Measurements from ENCODE around the gene FLII. TPM values are rescaled to one million over a fixed set of nuclear protein-coding genes. Genes with fewer than 3 reads are reported as not detected.

FLII gene
- total and polyA plus RNA-seq, 2 of the 13 experiments (the other 11 are each of a cell fraction or from before 2014, with no cell fraction given): 130 to 303 TPM

DNA sequence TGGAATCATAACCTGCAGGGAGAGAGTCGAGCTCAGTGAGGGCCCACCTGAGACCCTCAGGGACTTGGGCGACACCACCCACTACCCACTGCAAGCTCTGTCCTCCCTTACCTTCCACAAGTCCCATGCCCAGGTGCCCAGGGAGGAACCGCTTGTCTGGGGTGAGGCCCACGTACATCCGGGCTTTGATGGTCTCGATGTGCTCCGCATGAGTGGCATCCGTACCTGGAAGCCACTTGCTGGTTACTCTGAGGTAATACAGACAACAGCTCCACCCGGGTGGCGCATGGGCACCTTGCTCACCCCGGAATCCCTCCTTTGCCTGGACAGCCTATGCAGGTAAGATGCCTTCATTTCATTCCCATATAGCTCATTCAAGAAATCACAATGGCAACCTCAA, 26.8 kb upstream of the FLII start:
- CTCF ChIA-PET (ENCODE audit: low intra/inter-chr PET ratio, low total read pairs): no interaction called here
- FAIRE-seq (no peak), DNase-seq (ENCODE audit: low spot score) (no peak), ATAC-seq (no peak)
- no TSS peak for BruUV-seq (replicated peaks)
- Histone ChIP-seq H3K79me2 (ENCODE audit: insufficient read depth, low read length) (no peaks in the 10 kb centered on the region), H3K9me3 (ENCODE audit: low read length) (no peaks in the 10 kb centered on the region), H3K27ac (ENCODE audit: extremely low read length, insufficient read depth, low read length) (no peak overlapping the region), H3K4me3 (replicated peaks in 1 of 3; ENCODE audit: insufficient read depth in 1 of 3, low read depth in 2 of 3, low read length in 3 of 3) (no peak overlapping the region), H2AFZ (ENCODE audit: low read length) (no peak overlapping the region), H3K9ac (ENCODE audit: insufficient read depth, low read depth, low read length) (no peak overlapping the region), H3K36me3 (replicated peaks in 1 of 2; ENCODE audit: control insufficient read depth in 1 of 2, insufficient read depth in 2 of 2, low read length in 2 of 2) (peaks cover 38 to 75% of the 10 kb centered on the region in 2 experiments), H3K4me1 (ENCODE audit: insufficient read depth, low read length) (no peaks in the 10 kb centered on the region), H4K20me1 (ENCODE audit: insufficient read depth, low read length) (no peaks in the 10 kb centered on the region), H3K27me3 (ENCODE audit: control insufficient read depth in 1 of 2, insufficient read depth in 2 of 2, low read length in 2 of 2) (no peaks in the 10 kb centered on the region), H3K4me2 (ENCODE audit: low read depth, low read length) (no peak overlapping the region)
- in situ Hi-C loops (cut with HindIII; ENCODE audit: extremely low pct_ligation_motif_present, low pct_unique_long_range_greater_than_20kb) (no loop called here), intact Hi-C loops (cut with micrococcal nuclease; ENCODE audit: unreplicated experiment) (no loop called here)
- 94% methylated on average over 8 of the region's 11 CpGs for WGBS (ENCODE audit: low lambda C conversion rate)
- TF ChIP-seq ZNF788 (CRISPR knock-in tag; IDR thresholded peaks at IDR 0.05; ENCODE audit: borderline replicate concordance): no peak
- TF ChIP-seq, protein P1, sequence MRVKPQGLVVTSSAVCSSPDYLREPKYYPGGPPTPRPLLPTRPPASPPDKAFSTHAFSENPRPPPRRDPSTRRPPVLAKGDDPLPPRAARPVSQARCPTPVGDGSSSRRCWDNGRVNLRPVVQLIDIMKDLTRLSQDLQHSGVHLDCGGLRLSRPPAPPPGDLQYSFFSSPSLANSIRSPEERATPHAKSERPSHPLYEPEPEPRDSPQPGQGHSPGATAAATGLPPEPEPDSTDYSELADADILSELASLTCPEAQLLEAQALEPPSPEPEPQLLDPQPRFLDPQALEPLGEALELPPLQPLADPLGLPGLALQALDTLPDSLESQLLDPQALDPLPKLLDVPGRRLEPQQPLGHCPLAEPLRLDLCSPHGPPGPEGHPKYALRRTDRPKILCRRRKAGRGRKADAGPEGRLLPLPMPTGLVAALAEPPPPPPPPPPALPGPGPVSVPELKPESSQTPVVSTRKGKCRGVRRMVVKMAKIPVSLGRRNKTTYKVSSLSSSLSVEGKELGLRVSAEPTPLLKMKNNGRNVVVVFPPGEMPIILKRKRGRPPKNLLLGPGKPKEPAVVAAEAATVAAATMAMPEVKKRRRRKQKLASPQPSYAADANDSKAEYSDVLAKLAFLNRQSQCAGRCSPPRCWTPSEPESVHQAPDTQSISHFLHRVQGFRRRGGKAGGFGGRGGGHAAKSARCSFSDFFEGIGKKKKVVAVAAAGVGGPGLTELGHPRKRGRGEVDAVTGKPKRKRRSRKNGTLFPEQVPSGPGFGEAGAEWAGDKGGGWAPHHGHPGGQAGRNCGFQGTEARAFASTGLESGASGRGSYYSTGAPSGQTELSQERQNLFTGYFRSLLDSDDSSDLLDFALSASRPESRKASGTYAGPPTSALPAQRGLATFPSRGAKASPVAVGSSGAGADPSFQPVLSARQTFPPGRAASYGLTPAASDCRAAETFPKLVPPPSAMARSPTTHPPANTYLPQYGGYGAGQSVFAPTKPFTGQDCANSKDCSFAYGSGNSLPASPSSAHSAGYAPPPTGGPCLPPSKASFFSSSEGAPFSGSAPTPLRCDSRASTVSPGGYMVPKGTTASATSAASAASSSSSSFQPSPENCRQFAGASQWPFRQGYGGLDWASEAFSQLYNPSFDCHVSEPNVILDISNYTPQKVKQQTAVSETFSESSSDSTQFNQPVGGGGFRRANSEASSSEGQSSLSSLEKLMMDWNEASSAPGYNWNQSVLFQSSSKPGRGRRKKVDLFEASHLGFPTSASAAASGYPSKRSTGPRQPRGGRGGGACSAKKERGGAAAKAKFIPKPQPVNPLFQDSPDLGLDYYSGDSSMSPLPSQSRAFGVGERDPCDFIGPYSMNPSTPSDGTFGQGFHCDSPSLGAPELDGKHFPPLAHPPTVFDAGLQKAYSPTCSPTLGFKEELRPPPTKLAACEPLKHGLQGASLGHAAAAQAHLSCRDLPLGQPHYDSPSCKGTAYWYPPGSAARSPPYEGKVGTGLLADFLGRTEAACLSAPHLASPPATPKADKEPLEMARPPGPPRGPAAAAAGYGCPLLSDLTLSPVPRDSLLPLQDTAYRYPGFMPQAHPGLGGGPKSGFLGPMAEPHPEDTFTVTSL (CRISPR knock-in tag; IDR thresholded peaks at IDR 0.05; ENCODE audit: borderline replicate concordance): no peak
- TF ChIP-seq U2AF2 (IDR thresholded peaks at IDR 0.05; ENCODE audit: low read depth, low read length): no peak
- no peak for TF ChIP-seq ZNF598 (CRISPR knock-in tag; IDR thresholded peaks at IDR 0.05; ENCODE audit: borderline replicate concordance)
- TF ChIP-seq TMF1 (CRISPR knock-in tag; IDR thresholded peaks at IDR 0.05; ENCODE audit: low read depth): no peak
- no peak for TF ChIP-seq MTA3 (CRISPR knock-in tag; IDR thresholded peaks at IDR 0.05)
- TF ChIP-seq, protein P2, sequence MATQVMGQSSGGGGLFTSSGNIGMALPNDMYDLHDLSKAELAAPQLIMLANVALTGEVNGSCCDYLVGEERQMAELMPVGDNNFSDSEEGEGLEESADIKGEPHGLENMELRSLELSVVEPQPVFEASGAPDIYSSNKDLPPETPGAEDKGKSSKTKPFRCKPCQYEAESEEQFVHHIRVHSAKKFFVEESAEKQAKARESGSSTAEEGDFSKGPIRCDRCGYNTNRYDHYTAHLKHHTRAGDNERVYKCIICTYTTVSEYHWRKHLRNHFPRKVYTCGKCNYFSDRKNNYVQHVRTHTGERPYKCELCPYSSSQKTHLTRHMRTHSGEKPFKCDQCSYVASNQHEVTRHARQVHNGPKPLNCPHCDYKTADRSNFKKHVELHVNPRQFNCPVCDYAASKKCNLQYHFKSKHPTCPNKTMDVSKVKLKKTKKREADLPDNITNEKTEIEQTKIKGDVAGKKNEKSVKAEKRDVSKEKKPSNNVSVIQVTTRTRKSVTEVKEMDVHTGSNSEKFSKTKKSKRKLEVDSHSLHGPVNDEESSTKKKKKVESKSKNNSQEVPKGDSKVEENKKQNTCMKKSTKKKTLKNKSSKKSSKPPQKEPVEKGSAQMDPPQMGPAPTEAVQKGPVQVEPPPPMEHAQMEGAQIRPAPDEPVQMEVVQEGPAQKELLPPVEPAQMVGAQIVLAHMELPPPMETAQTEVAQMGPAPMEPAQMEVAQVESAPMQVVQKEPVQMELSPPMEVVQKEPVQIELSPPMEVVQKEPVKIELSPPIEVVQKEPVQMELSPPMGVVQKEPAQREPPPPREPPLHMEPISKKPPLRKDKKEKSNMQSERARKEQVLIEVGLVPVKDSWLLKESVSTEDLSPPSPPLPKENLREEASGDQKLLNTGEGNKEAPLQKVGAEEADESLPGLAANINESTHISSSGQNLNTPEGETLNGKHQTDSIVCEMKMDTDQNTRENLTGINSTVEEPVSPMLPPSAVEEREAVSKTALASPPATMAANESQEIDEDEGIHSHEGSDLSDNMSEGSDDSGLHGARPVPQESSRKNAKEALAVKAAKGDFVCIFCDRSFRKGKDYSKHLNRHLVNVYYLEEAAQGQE (IDR thresholded peaks at IDR 0.05; ENCODE audit: borderline replicate concordance in 1 of 2, low read depth in 1 of 2, low read length in 2 of 2): no peak
- TF ChIP-seq SALL1 (CRISPR knock-in tag; IDR thresholded peaks at IDR 0.05): no peak
- no peak for TF ChIP-seq CENPT (CRISPR knock-in tag; IDR thresholded peaks at IDR 0.05; ENCODE audit: low read depth)
- no peak for TF ChIP-seq DNMT3B (CRISPR knock-in tag; conservative IDR thresholded peaks at IDR 0.05)
- no peak for TF ChIP-seq POLR2AphosphoS2 (IDR thresholded peaks at IDR 0.05; ENCODE audit: low read depth, low read length)
- POLR2A ChIA-PET: no interaction called here

All from HepG2 (cell line).